CD8-positive, alpha-beta memory T cell (primary cell): Measurements from ENCODE around the gene SORCS2. TPM values are rescaled to one million over a fixed set of nuclear protein-coding genes. Genes with fewer than 3 reads are reported as not detected.

ENCODE experiments used
- CTCF ChIA-PET: fragments of 350-600 bp; sonication (Branson Sonifier 250); formaldehyde crosslinking; loops from one replicate; lab custom pipeline; 2021; ENCODE audit warnings: antibody characterized with exemption; lab: Charles Lee
- POLR2A ChIA-PET: fragments of 350-600 bp; sonication (Branson Sonifier 250); formaldehyde crosslinking; loops from one replicate; lab custom pipeline; 2021; ENCODE audit warnings: antibody characterized with exemption; lab: Charles Lee
- DNase-seq, 5 donors: peaks; one replicate each; pipeline versions ENCODE4 v3.0.0 to v3.0.0-alpha.2; 2020 to 2022; ENCODE audit warnings: mixed read lengths in 1 of 5
- H3K27ac ChIP-seq: one replicate; pipeline ENCODE4 v1.7.0; 2013; ENCODE audit warnings: low read depth, mild to moderate bottlenecking, low read length, moderate library complexity
- H3K27me3 ChIP-seq: 2 replicates; pipeline ENCODE4 v1.7.0; 2013; ENCODE audit warnings: low read length, mild to moderate bottlenecking; ENCODE audit not compliant: insufficient read depth, poor library complexity, severe bottlenecking
- H3K36me3 ChIP-seq: 2 replicates; pipeline ENCODE4 v1.7.0; 2013; ENCODE audit warnings: mild to moderate bottlenecking, low read length, moderate library complexity; ENCODE audit not compliant: insufficient read depth
- H3K4me1 ChIP-seq: 2 replicates; pipeline ENCODE4 v1.7.0; 2013; ENCODE audit warnings: mild to moderate bottlenecking, low read length, moderate library complexity; ENCODE audit not compliant: insufficient read depth
- H3K4me3 ChIP-seq: 2 replicates; pipeline ENCODE4 v1.7.0; 2013; ENCODE audit warnings: mild to moderate bottlenecking, low read length
- H3K9me3 ChIP-seq: 2 replicates; pipeline ENCODE4 v1.7.0; 2013; ENCODE audit warnings: mild to moderate bottlenecking, low read length
- H3K27ac Mint-ChIP-seq, 8 donors: one replicate each; pipeline ENCODE4 v1.8.0; 2020 to 2021; ENCODE audit warnings: mixed read lengths in 8 of 8, mild to moderate bottlenecking in 6 of 8, inconsistent platforms in 3 of 8, moderate library complexity in 3 of 8
- H3K27me3 Mint-ChIP-seq, 2 donors: one replicate each; pipeline ENCODE4 v1.8.0; 2020 to 2021; ENCODE audit warnings: mixed read lengths in 2 of 2, mild to moderate bottlenecking in 1 of 2, moderate library complexity in 1 of 2
- H3K36me3 Mint-ChIP-seq, 3 donors: one replicate each; pipeline ENCODE4 v1.8.0; 2020 to 2021; ENCODE audit warnings: mixed read lengths in 3 of 3, inconsistent platforms in 1 of 3, mild to moderate bottlenecking in 1 of 3
- H3K4me1 Mint-ChIP-seq, 3 donors: one replicate each; pipeline ENCODE4 v1.8.0; 2020 to 2021; ENCODE audit warnings: mixed read lengths in 3 of 3, inconsistent platforms in 1 of 3, mild to moderate bottlenecking in 1 of 3
- H3K4me3 Mint-ChIP-seq, 7 donors: one replicate each; pipeline ENCODE4 v1.8.0; 2020 to 2021; ENCODE audit warnings: mixed read lengths in 7 of 7, mild to moderate bottlenecking in 6 of 7, moderate library complexity in 4 of 7, inconsistent platforms in 2 of 7
- H3K9me3 Mint-ChIP-seq, 5 donors: one replicate each; pipeline ENCODE4 v1.8.0; 2020 to 2022; ENCODE audit warnings: mixed read lengths in 5 of 5, mild to moderate bottlenecking in 3 of 5, moderate library complexity in 2 of 5, inconsistent platforms in 1 of 5
- polyA plus RNA-seq: library from polyadenylated mRNA; unstranded; fragments of 300-500 nt; fragmentation: Illumina TruSeq; gene quantifications from one replicate; pipeline ENCODE4 v1.2.3, GENCODE V29; 2021
- total RNA-seq, 2 experiments: library from RNA; stranded (reverse); gene quantifications; one replicate each; pipeline ENCODE4 v1.2.3, GENCODE V29; 2021

Gene SORCS2
- total and polyA plus RNA-seq, 3 experiments from 2014 or later: not detected

DNA sequence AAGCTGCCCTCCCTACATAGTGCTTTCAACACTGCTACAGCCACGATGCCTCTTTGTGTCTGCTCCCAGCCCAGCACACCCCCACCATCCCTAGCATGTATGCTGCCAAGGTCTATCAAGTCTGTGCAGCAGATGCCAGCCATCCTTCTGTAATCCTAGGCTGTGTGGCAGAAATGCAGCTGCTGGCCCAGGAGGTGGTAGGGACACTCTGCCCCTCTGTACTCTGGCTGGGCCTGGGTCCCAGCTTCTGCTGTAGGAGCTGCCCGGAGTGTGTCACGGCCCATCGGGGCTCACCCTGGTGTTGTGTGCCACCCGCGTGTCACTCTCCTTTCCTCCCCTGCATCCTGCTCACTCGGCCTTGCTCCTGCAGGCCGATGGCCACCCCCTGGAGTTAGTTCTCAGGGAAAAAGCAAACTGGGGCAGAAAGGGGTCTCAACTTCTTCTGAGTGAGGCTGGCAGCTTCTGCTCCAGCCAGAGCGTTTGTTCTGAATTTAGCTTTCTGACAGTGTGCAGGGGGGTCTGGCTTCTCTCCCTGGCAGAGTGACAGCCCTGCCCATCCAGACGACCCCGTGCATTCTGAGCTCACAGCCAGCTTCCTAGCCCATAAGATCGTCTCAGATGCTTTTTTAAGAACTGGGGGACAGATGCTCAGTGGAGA is 219.7 kb downstream of the SORCS2 start:
- H3K27me3 Mint-ChIP-seq: peaks cover 14 to 35% of the 10 kb centered on the region in 2 donors
- peak in 1 of 5 donors; percentile 25 for DNase-seq
- no peak overlapping the region for H3K27ac Mint-ChIP-seq
- Histone ChIP-seq H3K9me3 (no peaks in the 10 kb centered on the region), H3K36me3 (no peaks in the 10 kb centered on the region), H3K4me3 (no peak overlapping the region), H3K4me1 (no peaks in the 10 kb centered on the region), H3K27ac (no peak overlapping the region), H3K27me3 (no peaks in the 10 kb centered on the region)
- ChIA-PET CTCF (no interaction called here), POLR2A (no interaction called here)
- H3K9me3 Mint-ChIP-seq: peaks cover 18 to 23% (median 21%) of the 10 kb centered on the region in 5 donors
- no peak overlapping the region for H3K4me3 Mint-ChIP-seq
- H3K36me3 Mint-ChIP-seq: no peaks in the 10 kb centered on the region
- H3K4me1 Mint-ChIP-seq: no peaks in the 10 kb centered on the region

DNA sequence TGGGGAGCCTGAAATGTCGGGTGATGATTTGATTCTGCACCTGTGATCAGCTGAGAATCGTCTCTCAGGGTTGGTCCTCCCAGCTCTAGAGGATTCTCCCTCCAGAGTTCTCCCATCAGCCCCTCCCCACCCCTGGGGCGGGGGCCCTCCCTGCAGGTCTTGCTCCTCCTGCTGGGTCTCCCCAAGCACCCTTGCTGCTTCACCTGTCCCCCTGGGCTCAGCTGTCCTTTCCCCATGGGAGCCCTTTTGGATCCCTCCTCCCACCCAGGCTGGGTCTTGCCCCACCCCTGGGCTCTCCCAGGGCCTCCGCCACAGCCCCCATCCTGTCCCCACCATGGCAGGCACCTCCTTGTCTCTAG is 220.2 kb downstream of the SORCS2 start:
- Histone ChIP-seq H3K4me3 (no peak overlapping the region), H3K4me1 (no peaks in the 10 kb centered on the region), H3K27ac (no peak overlapping the region), H3K9me3 (no peaks in the 10 kb centered on the region), H3K36me3 (no peaks in the 10 kb centered on the region), H3K27me3 (no peaks in the 10 kb centered on the region)
- no peaks in the 10 kb centered on the region for H3K4me1 Mint-ChIP-seq
- DNase-seq: peak in 1 of 5 donors; percentile 18
- CTCF ChIA-PET: no interaction called here
- no peaks in the 10 kb centered on the region for H3K36me3 Mint-ChIP-seq
- peaks cover 15 to 23% (median 20%) of the 10 kb centered on the region in 5 donors for H3K9me3 Mint-ChIP-seq
- POLR2A ChIA-PET: no interaction called here
- no peak overlapping the region for H3K27ac Mint-ChIP-seq
- H3K27me3 Mint-ChIP-seq: peaks cover 15 to 32% of the 10 kb centered on the region in 2 donors
- no peak overlapping the region for H3K4me3 Mint-ChIP-seq

DNA sequence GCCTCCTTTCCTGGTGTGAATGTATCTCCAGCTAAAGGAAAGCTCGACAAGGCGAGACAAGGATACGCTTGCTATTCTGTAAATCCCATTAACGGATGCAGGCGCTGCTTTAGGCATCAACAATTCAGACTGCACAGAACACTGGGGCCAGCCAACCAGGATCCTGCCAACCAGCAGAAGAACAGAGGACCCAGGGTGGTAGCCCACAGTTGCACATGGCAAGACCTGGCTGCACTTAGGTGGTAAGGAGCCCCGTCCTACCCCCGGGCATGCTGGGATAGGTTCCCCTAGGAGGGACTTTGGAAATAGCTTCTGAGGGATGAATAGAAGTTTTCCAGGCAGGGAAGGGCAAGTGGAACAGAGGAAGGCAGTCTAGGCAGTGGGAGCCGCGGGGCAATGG is 221.7 kb downstream of the SORCS2 start:
- DNase-seq: peak in 1 of 5 donors; percentile 4
- ChIA-PET POLR2A (no interaction called here), CTCF (no interaction called here)
- no peaks in the 10 kb centered on the region for H3K4me1 Mint-ChIP-seq
- Histone ChIP-seq H3K4me3 (no peak overlapping the region), H3K27ac (no peak overlapping the region), H3K27me3 (no peaks in the 10 kb centered on the region), H3K9me3 (no peaks in the 10 kb centered on the region), H3K4me1 (no peaks in the 10 kb centered on the region), H3K36me3 (no peaks in the 10 kb centered on the region)
- H3K27me3 Mint-ChIP-seq: peaks cover 17 to 32% of the 10 kb centered on the region in 2 donors
- no peak overlapping the region for H3K4me3 Mint-ChIP-seq
- peaks cover 1 to 15% (median 12%) of the 10 kb centered on the region in 5 donors for H3K9me3 Mint-ChIP-seq
- peak overlapping the region in 1 of 8 donors; percentile 26 for H3K27ac Mint-ChIP-seq
- no peaks in the 10 kb centered on the region for H3K36me3 Mint-ChIP-seq

DNA sequence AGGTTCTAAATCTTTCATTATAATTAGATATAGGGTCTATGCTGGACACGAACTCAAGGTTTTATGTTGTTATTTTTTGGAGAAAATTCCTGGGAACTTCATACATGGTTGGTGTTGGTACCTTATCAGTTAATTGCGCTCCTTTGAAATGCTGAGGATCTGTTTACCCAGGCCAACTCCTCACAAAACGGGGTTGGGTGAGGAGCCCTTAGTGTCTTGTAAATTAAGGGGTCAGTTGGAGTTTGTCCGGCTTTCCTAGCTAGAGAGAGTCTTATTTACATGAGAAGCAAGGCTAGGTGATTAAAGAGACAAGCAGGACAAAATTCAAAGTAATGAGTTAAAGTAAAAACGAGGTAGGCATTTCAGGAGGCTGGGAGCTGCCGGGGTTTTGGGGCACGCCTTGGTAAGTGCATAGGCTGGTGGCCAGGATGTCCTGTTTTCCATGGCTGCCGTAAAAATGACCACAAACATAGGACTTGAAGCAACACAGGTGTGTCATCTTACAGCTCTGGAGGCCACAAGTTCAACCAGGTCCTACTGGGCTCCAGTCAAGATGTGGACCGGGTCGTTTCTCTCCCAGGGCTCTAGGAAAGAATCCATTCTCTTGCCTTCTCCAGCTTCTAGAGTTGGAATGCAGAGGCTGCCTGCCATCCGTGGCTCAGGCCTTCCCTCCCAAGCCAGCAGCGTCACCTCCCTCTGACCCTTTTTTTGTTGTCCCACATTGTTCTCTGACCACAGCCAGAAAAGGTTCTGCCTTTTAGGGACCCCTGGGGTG is 222.6 kb downstream of the SORCS2 start:
- Mint-ChIP-seq H3K4me1 (no peaks in the 10 kb centered on the region), H3K9me3 (peaks cover 0 to 8% (median 4%) of the 10 kb centered on the region in 5 donors), H3K27ac (no peak overlapping the region), H3K36me3 (no peaks in the 10 kb centered on the region), H3K27me3 (peaks cover 19 to 32% of the 10 kb centered on the region in 2 donors), H3K4me3 (no peak overlapping the region)
- POLR2A ChIA-PET: no interaction called here
- CTCF ChIA-PET: no interaction called here
- no peak overlapping the region for H3K27ac ChIP-seq
- H3K9me3 ChIP-seq: no peaks in the 10 kb centered on the region
- no peak overlapping the region for H3K4me3 ChIP-seq
- H3K4me1 ChIP-seq: no peaks in the 10 kb centered on the region
- no peaks in the 10 kb centered on the region for H3K27me3 ChIP-seq
- DNase-seq: no peak
- no peaks in the 10 kb centered on the region for H3K36me3 ChIP-seq

GRCh38 chr4:7415927-7416686 is 223.8 kb downstream of the SORCS2 start:
- no peaks in the 10 kb centered on the region for H3K4me1 ChIP-seq
- peak in 1 of 5 donors; percentile 12 for DNase-seq
- no peak overlapping the region for H3K27ac Mint-ChIP-seq
- no peaks in the 10 kb centered on the region for H3K4me1 Mint-ChIP-seq
- H3K9me3 ChIP-seq: no peaks in the 10 kb centered on the region
- H3K27ac ChIP-seq: no peak overlapping the region
- H3K4me3 Mint-ChIP-seq: no peak overlapping the region
- H3K4me3 ChIP-seq: no peak overlapping the region
- peaks cover 0 to 7% (median 3%) of the 10 kb centered on the region in 5 donors for H3K9me3 Mint-ChIP-seq
- no peaks in the 10 kb centered on the region for H3K36me3 ChIP-seq
- H3K27me3 Mint-ChIP-seq: peaks cover 19 to 27% of the 10 kb centered on the region in 2 donors
- H3K27me3 ChIP-seq: no peaks in the 10 kb centered on the region
- ChIA-PET CTCF (no interaction called here), POLR2A (no interaction called here)
- H3K36me3 Mint-ChIP-seq: no peaks in the 10 kb centered on the region

DNA sequence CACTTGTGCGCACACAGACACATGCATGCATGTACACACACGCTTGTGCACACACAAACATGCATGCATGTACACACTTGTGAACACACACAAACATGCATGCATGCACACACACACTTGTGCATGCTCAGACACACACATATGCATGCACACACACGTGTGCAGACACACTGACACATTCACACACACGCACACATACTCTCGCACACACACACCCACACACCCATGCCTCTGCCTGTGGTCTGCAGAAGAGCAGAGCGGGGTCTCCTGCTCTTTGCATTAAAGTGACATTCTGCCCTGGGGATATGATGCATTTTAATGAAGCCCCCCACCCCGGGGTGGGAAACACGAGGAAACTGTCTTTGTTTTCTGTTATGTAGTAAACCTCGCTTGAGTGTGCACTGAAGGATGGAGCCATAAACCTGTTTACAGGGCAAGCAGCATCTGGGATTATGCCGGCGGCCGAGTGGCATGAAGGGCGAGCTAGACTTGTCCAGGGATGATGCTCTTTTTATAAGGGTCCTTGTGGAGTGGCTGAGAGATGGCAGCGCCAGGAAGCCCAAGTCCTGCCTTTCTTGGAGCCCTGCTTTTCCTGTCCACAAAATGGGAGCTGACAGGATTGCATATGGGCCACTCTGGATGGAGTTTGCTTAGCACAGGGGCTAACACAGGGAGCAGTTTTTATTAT is 224.6 kb downstream of the SORCS2 start:
- Histone ChIP-seq H3K4me3 (no peak overlapping the region), H3K36me3 (no peaks in the 10 kb centered on the region), H3K4me1 (no peaks in the 10 kb centered on the region), H3K9me3 (no peaks in the 10 kb centered on the region), H3K27me3 (no peaks in the 10 kb centered on the region), H3K27ac (no peak overlapping the region)
- ChIA-PET CTCF (no interaction called here), POLR2A (no interaction called here)
- Mint-ChIP-seq H3K9me3 (peaks cover 0 to 7% (median 3%) of the 10 kb centered on the region in 5 donors), H3K27me3 (peaks cover 16 to 24% of the 10 kb centered on the region in 2 donors), H3K4me1 (no peaks in the 10 kb centered on the region), H3K36me3 (no peaks in the 10 kb centered on the region), H3K27ac (no peak overlapping the region), H3K4me3 (no peak overlapping the region)
- DNase-seq: peak in 1 of 5 donors; percentile 15

GRCh38 chr4:7417639-7418038 is 225.3 kb downstream of the SORCS2 start:
- no peaks in the 10 kb centered on the region for H3K4me1 ChIP-seq
- CTCF ChIA-PET: no interaction called here
- no peak for DNase-seq
- H3K27ac ChIP-seq: no peak overlapping the region
- peaks cover 0 to 7% (median 3%) of the 10 kb centered on the region in 5 donors for H3K9me3 Mint-ChIP-seq
- H3K9me3 ChIP-seq: no peaks in the 10 kb centered on the region
- no peaks in the 10 kb centered on the region for H3K4me1 Mint-ChIP-seq
- no peak overlapping the region for H3K27ac Mint-ChIP-seq
- POLR2A ChIA-PET: no interaction called here
- H3K27me3 ChIP-seq: no peaks in the 10 kb centered on the region
- no peak overlapping the region for H3K4me3 Mint-ChIP-seq
- no peaks in the 10 kb centered on the region for H3K36me3 Mint-ChIP-seq
- H3K27me3 Mint-ChIP-seq: peaks cover 20 to 21% of the 10 kb centered on the region in 2 donors
- no peaks in the 10 kb centered on the region for H3K36me3 ChIP-seq
- no peak overlapping the region for H3K4me3 ChIP-seq
